H9 (cell line): ENCODE measurements around the gene GRIK4. TPM values are rescaled to one million over a fixed set of nuclear protein-coding genes. Genes with fewer than 3 reads are reported as not detected.

Experiments
- DNase-seq: peaks from one replicate; pipeline ENCODE4 v3.0.0-alpha.2; 2017
- H2AFZ ChIP-seq: one replicate; pipeline ENCODE4 v1.6.1; 2013; ENCODE audit warnings: mild to moderate bottlenecking, low read length, control low read depth, moderate library complexity
- H2AK5ac ChIP-seq: 2 replicates; pipeline ENCODE4 v1.6.1; 2013; ENCODE audit warnings: low read length, control low read depth, mixed read lengths; ENCODE audit not compliant: insufficient read length
- H2BK120ac ChIP-seq: one replicate; pipeline ENCODE4 v1.6.1; 2013; ENCODE audit warnings: low read depth, mild to moderate bottlenecking, low read length, control low read depth, inconsistent platforms; ENCODE audit not compliant: poor library complexity, severe bottlenecking
- H2BK12ac ChIP-seq: 2 replicates; pipeline ENCODE4 v1.6.1; 2013; ENCODE audit warnings: low read length, control low read depth, mixed read lengths, low read depth; ENCODE audit not compliant: insufficient read length
- H2BK15ac ChIP-seq: 2 replicates; pipeline ENCODE4 v1.6.1; 2013; ENCODE audit warnings: low read depth, low read length, control low read depth
- H2BK20ac ChIP-seq: one replicate; pipeline ENCODE4 v1.6.1; 2013; ENCODE audit warnings: low read depth, mild to moderate bottlenecking, low read length, control low read depth, inconsistent platforms; ENCODE audit not compliant: poor library complexity, severe bottlenecking
- H2BK5ac ChIP-seq: 2 replicates; pipeline ENCODE4 v1.6.1; 2013; ENCODE audit warnings: low read length, control low read depth, mixed read lengths; ENCODE audit not compliant: insufficient read length
- H3K14ac ChIP-seq: 2 replicates; pipeline ENCODE4 v1.6.1; 2013; ENCODE audit warnings: low read length, control low read depth; ENCODE audit not compliant: insufficient read depth
- H3K18ac ChIP-seq: 2 replicates; pipeline ENCODE4 v1.6.1; 2013; ENCODE audit warnings: low read depth, mild to moderate bottlenecking, mixed read lengths, low read length, control low read depth; ENCODE audit not compliant: insufficient read length
- H3K23ac ChIP-seq: 2 replicates; pipeline ENCODE4 v1.6.1; 2013; ENCODE audit warnings: low read length, control low read depth, mixed read lengths, low read depth; ENCODE audit not compliant: insufficient read length
- H3K23me2 ChIP-seq: 2 replicates; pipeline ENCODE4 v1.6.1; 2013; ENCODE audit warnings: low read depth, mild to moderate bottlenecking, mixed read lengths, low read length, control low read depth; ENCODE audit not compliant: insufficient read length, poor library complexity, severe bottlenecking
- H3K27ac ChIP-seq: 2 replicates; pipeline ENCODE4 v1.5.1; 2013; ENCODE audit warnings: low read length, control low read depth, mixed read lengths, low read depth; ENCODE audit not compliant: insufficient read length
- H3K27me3 ChIP-seq: 2 replicates; pipeline ENCODE4 v1.6.1; 2013; ENCODE audit warnings: low read length, control low read depth, inconsistent platforms; ENCODE audit not compliant: insufficient read depth
- H3K4ac ChIP-seq: 2 replicates; pipeline ENCODE4 v1.6.1; 2013; ENCODE audit warnings: low read depth, mild to moderate bottlenecking, control low read depth, inconsistent platforms, low read length, moderate library complexity
- H3K4me1 ChIP-seq: 2 replicates; pipeline ENCODE4 v1.6.1; 2013; ENCODE audit warnings: low read length, control low read depth, inconsistent platforms; ENCODE audit not compliant: insufficient read depth
- H3K4me2 ChIP-seq: 2 replicates; pipeline ENCODE4 v1.6.1; 2013; ENCODE audit warnings: low read length, control low read depth, mixed read lengths; ENCODE audit not compliant: insufficient read length, insufficient read depth
- H3K56ac ChIP-seq: 2 replicates; pipeline ENCODE4 v1.6.1; 2013; ENCODE audit warnings: low read depth, mild to moderate bottlenecking, mixed read lengths, low read length, control low read depth; ENCODE audit not compliant: insufficient read length
- H3K79me1 ChIP-seq: 2 replicates; pipeline ENCODE4 v1.6.1; 2013; ENCODE audit warnings: low read depth, mild to moderate bottlenecking, moderate library complexity, low read length, control low read depth, inconsistent platforms; ENCODE audit not compliant: insufficient read depth, poor library complexity, severe bottlenecking
- H3K79me2 ChIP-seq: 2 replicates; pipeline ENCODE4 v1.6.1; 2013; ENCODE audit warnings: low read length, control low read depth, inconsistent platforms; ENCODE audit not compliant: insufficient read depth
- H3K9ac ChIP-seq: 2 replicates; pipeline ENCODE4 v1.6.1; 2013; ENCODE audit warnings: low read length, control low read depth, mixed read lengths; ENCODE audit not compliant: insufficient read length; ENCODE audit errors: extremely low read depth
- H3K9me3 ChIP-seq: one replicate; pipeline ENCODE4 v1.6.1; 2013; ENCODE audit warnings: low read depth, low read length, inconsistent platforms; ENCODE audit not compliant: control insufficient read depth
- H3T11ph ChIP-seq: one replicate; pipeline ENCODE4 v1.6.1; 2013; ENCODE audit warnings: mild to moderate bottlenecking, low read length, control low read depth, inconsistent platforms
- H4K20me1 ChIP-seq: one replicate; pipeline ENCODE4 v1.6.1; 2013; ENCODE audit not compliant: control insufficient read depth, insufficient read length, insufficient read depth
- H4K5ac ChIP-seq: 2 replicates; pipeline ENCODE4 v1.6.1; 2013; ENCODE audit warnings: low read depth, mild to moderate bottlenecking, mixed read lengths, low read length, control low read depth; ENCODE audit not compliant: insufficient read length
- H4K8ac ChIP-seq: replicated peaks from 2 replicates; pipeline ENCODE4 v1.6.1; 2013; ENCODE audit warnings: low read length, control low read depth, mixed read lengths, low read depth; ENCODE audit not compliant: insufficient read length
- H4K91ac ChIP-seq: 2 replicates; pipeline ENCODE4 v1.6.1; 2013; ENCODE audit warnings: low read depth, mild to moderate bottlenecking, moderate library complexity, mixed read lengths, low read length, control low read depth; ENCODE audit not compliant: insufficient read length
- H3K27ac Mint-ChIP-seq, 3 experiments: 2 replicates in 2 of 3; 3 replicates in 1 of 3; pipeline ENCODE4 v1.8.0; 2020 to 2021; ENCODE audit warnings: mixed read lengths in 3 of 3, mild to moderate bottlenecking in 1 of 3, moderate library complexity in 1 of 3
- H3K27me3 Mint-ChIP-seq: 2 replicates; pipeline ENCODE4 v1.8.0; 2021; ENCODE audit warnings: low read depth, mild to moderate bottlenecking, moderate library complexity, mixed read lengths
- H3K36me3 Mint-ChIP-seq, 3 experiments: 2 replicates in 2 of 3; 3 replicates in 1 of 3; pipeline ENCODE4 v1.8.0; 2020 to 2021; ENCODE audit warnings: low read depth in 3 of 3, mixed read lengths in 3 of 3; ENCODE audit not compliant: insufficient read depth in 1 of 3
- H3K4me1 Mint-ChIP-seq, 2 experiments: 2 replicates each; pipeline ENCODE4 v1.8.0; 2020; ENCODE audit warnings: mixed read lengths in 2 of 2
- H3K4me3 Mint-ChIP-seq, 2 experiments: 2 replicates in 1 of 2; 3 replicates in 1 of 2; pipeline ENCODE4 v1.8.0; 2020 to 2021; ENCODE audit warnings: mild to moderate bottlenecking in 2 of 2, mixed read lengths in 2 of 2, moderate library complexity in 1 of 2
- H3K9me3 Mint-ChIP-seq, 2 experiments: 2 replicates in 1 of 2; 3 replicates in 1 of 2; pipeline ENCODE4 v1.8.0; 2020; ENCODE audit warnings: mild to moderate bottlenecking in 2 of 2, mixed read lengths in 2 of 2, moderate library complexity in 1 of 2
- CTCF ChIP-seq: fragments of 200-600 bp; sonication (generic); conservative IDR thresholded peaks from 3 replicates; pipeline ENCODE4 v1.8.0; 2021; ENCODE audit warnings: antibody characterized with exemption, mild to moderate bottlenecking
- WGBS: extraction: QIAGEN DNeasy Blood & Tissue Kit; methylation state at CpG from one replicate; pipeline ENCODE4 v1.1.7; 2013; ENCODE audit warnings: missing lambda C conversion rate, low lambda C conversion rate, mixed read lengths; ENCODE audit not compliant: insufficient read length; ENCODE audit errors: extremely low coverage; 5-methylcytosine and 5-hydroxymethylcytosine counted together
- total RNA-seq: library from RNA; stranded (reverse); gene quantifications from 2 replicates; pipeline ENCODE4 v1.2.1, GENCODE V29; 2021

The GRIK4 gene
- total RNA-seq, 1 experiment from 2014 or later, result 2.3 TPM

DNA sequence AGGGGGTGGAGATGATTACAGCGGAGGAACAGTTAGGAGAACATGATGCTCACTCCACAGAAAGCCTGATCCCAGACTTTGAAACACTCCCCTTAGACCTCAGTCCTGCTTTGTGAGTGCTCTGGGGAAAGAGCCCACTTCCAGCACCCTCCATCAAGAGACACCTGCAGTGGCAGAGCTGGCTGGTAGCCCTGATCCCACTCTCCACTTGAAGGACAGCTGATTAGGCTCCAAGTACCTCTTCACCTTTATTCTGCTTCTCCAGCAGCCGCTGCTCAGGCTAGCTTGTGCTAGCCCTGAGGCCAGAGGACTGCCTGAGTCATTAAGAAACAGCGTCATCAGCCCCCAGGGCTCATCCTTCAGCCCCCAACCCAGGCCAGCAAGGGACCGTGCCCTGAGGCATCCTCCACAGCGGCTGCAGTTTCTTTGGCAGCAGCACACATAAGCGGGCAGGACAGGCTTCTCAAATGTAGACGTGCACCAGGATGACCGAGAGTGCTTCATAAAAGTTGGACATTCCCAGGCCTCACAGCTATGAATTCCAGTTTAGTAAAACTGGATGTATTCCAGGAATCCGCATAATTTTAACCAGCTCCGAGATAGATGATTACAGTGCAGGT lies 366.3 kb downstream of the GRIK4 start:
- WGBS, result no CpG with 5 or more reads among the region's 10 CpGs
- H3K27me3 ChIP-seq, result no peaks in the 10 kb centered on the region

More for the DNA sequence above, 366.3 kb downstream of the GRIK4 start:
- H3K79me1 ChIP-seq, result no peaks in the 10 kb centered on the region
- no peaks in the 10 kb centered on the region for H3K9me3 ChIP-seq
- no peaks in the 10 kb centered on the region for H3K23me2 ChIP-seq
- H4K20me1 ChIP-seq, result no peaks in the 10 kb centered on the region
- H4K5ac ChIP-seq, result no peak overlapping the region
- peaks cover 5 to 9% of the 10 kb centered on the region in 2 experiments; a peak in 3 of 4 replicates for H3K4me1 Mint-ChIP-seq
- no peaks in the 10 kb centered on the region for H3K79me2 ChIP-seq
- H2BK120ac ChIP-seq, result no peak overlapping the region
- no peak overlapping the region for H3K4me3 Mint-ChIP-seq
- H3K4me1 ChIP-seq, result no peaks in the 10 kb centered on the region
- no peak overlapping the region for H2BK5ac ChIP-seq
- no peak overlapping the region for H3K18ac ChIP-seq
- H3K27ac Mint-ChIP-seq, result no peak overlapping the region
- H3K4me2 ChIP-seq, result no peak overlapping the region
- H3T11ph ChIP-seq, result no peak overlapping the region
- H3K36me3 Mint-ChIP-seq, result peaks cover 5 to 13% (median 9%) of the 10 kb centered on the region in 3 experiments
- no peak overlapping the region for H3K4ac ChIP-seq
- no peak overlapping the region for H3K27ac ChIP-seq
- DNase-seq, result no peak
- H2BK20ac ChIP-seq, result no peak overlapping the region
- H2AK5ac ChIP-seq, result no peak overlapping the region
- H4K91ac ChIP-seq, result no peak overlapping the region
- TF ChIP-seq CTCF, result no peak
- no peak overlapping the region for H3K56ac ChIP-seq
- H2BK12ac ChIP-seq, result no peak overlapping the region
- H3K23ac ChIP-seq, result no peak overlapping the region
- H2AFZ ChIP-seq, result no peak overlapping the region
- no peak overlapping the region for H2BK15ac ChIP-seq
- no peak overlapping the region for H3K9ac ChIP-seq
- H3K14ac ChIP-seq, result no peak overlapping the region
- H3K27me3 Mint-ChIP-seq, result no peaks in the 10 kb centered on the region
- H4K8ac ChIP-seq, result no peak overlapping the region
- peaks cover 4% of the 10 kb centered on the region in 2 experiments; a peak in 4 of 5 replicates for H3K9me3 Mint-ChIP-seq
